ENCODE measurements around the gene TSPO.
"Not testable (repeated sequence)": the region's sequence is repeated elsewhere in the genome, so short reads cannot be mapped to it uniquely, and the experiment has no call there.

TSPO gene

GRCh38 chr22:43131773-43132501, 19.4 kb upstream of the TSPO start:
- no peak for DNase-seq (ENCODE audit: low read depth, low spot score)

GRCh38 chr22:43133401-43133800, 18.0 kb upstream of the TSPO start:
- no peak for DNase-seq (ENCODE audit: low read depth, low spot score)

GRCh38 chr22:43134553-43134952, 16.8 kb upstream of the TSPO start:
- no peak for DNase-seq (ENCODE audit: low read depth, low spot score)

GRCh38 chr22:43135565-43135964, 15.8 kb upstream of the TSPO start:
- DNase-seq (ENCODE audit: low read depth, low spot score) = no peak

- DNase-seq (ENCODE audit: low read depth, low spot score) = no peak
Observed at GRCh38 chr22:43136255-43136654, 15.1 kb upstream of the TSPO start.

- DNase-seq (ENCODE audit: low read depth, low spot score) = no peak
Observed at GRCh38 chr22:43136801-43137200, 14.6 kb upstream of the TSPO start.

- peak; percentile 61 for DNase-seq (ENCODE audit: low read depth, low spot score)
Observed at GRCh38 chr22:43142880-43143562, 8.3 kb upstream of the TSPO start, which contains the start of gene MCAT. Gene MCAT, minus strand, starts transcription at chr22:43143398. Its CDS starts 50 bp downstream, at chr22:43143348.

GRCh38 chr22:43144949-43145348, 6.4 kb upstream of the TSPO start:
- no peak for DNase-seq (ENCODE audit: low read depth, low spot score)

GRCh38 chr22:43145371-43145770, 6.0 kb upstream of the TSPO start:
- DNase-seq (ENCODE audit: low read depth, low spot score) = not testable (repeated sequence)

- not testable (repeated sequence) for DNase-seq (ENCODE audit: low read depth, low spot score)
Observed at GRCh38 chr22:43146332-43146731, 5.0 kb upstream of the TSPO start.

- no peak for DNase-seq (ENCODE audit: low read depth, low spot score)
Observed at GRCh38 chr22:43147821-43148220, 3.5 kb upstream of the TSPO start.

- no peak for DNase-seq (ENCODE audit: low read depth, low spot score)
Observed at GRCh38 chr22:43148581-43148980, 2.8 kb upstream of the TSPO start.

- DNase-seq (ENCODE audit: low read depth, low spot score) = no peak
Observed at GRCh38 chr22:43150731-43151206, 590 bp upstream of the TSPO start.

- DNase-seq (ENCODE audit: low read depth, low spot score) = no peak
Observed at GRCh38 chr22:43152003-43152356, 621 bp downstream of the TSPO start.

- peak; percentile 23 for DNase-seq (ENCODE audit: low read depth, low spot score)
Observed at GRCh38 chr22:43152357-43153071, 1.2 kb downstream of the TSPO start.

- DNase-seq (ENCODE audit: low read depth, low spot score) = no peak
Observed at GRCh38 chr22:43153899-43154298, 2.5 kb downstream of the TSPO start.

GRCh38 chr22:43154887-43155536, 3.7 kb downstream of the TSPO start:
- no peak for DNase-seq (ENCODE audit: low read depth, low spot score)

GRCh38 chr22:43155789-43156188, 4.4 kb downstream of the TSPO start:
- no peak for DNase-seq (ENCODE audit: low read depth, low spot score)

- no peak for DNase-seq (ENCODE audit: low read depth, low spot score)
Observed at GRCh38 chr22:43156413-43156812, 5.1 kb downstream of the TSPO start.

GRCh38 chr22:43157874-43158546, 6.7 kb downstream of the TSPO start:
- no peak for DNase-seq (ENCODE audit: low read depth, low spot score)

- DNase-seq (ENCODE audit: low read depth, low spot score) = no peak
Observed at GRCh38 chr22:43158778-43159483, 7.6 kb downstream of the TSPO start.
